Subcutaneous abdominal adipose tissue (tissue), 5 donors: ENCODE data around the gene CLIC5.

Experiments used
- H3K27ac ChIP-seq: one replicate; pipeline ENCODE4 v1.7.0; 2013; ENCODE audit warnings: low read depth, mild to moderate bottlenecking, inconsistent platforms, low read length, moderate library complexity
- H3K27me3 ChIP-seq, 5 donors: one replicate each; pipeline ENCODE4 v1.7.0; 2013; ENCODE audit warnings: low read length in 5 of 5, inconsistent platforms in 1 of 5; ENCODE audit not compliant: control insufficient read depth in 5 of 5, insufficient read depth in 4 of 5
- H3K36me3 ChIP-seq, 5 donors: one replicate each; pipeline ENCODE4 v1.7.0; 2013; ENCODE audit warnings: low read length in 5 of 5; ENCODE audit not compliant: control insufficient read depth in 5 of 5, insufficient read depth in 5 of 5
- H3K4me1 ChIP-seq, 5 donors: one replicate each; pipeline ENCODE4 v1.7.0; 2013; ENCODE audit warnings: low read length in 5 of 5, mild to moderate bottlenecking in 3 of 5, moderate library complexity in 1 of 5; ENCODE audit not compliant: control insufficient read depth in 5 of 5, insufficient read depth in 5 of 5
- H3K4me3 ChIP-seq, 5 donors: one replicate each; pipeline ENCODE4 v1.7.0; 2013; ENCODE audit warnings: low read length in 5 of 5, low read depth in 1 of 5
- H3K9ac ChIP-seq, 5 donors: one replicate each; pipeline ENCODE4 v1.7.0; 2013; ENCODE audit warnings: low read length in 5 of 5, mild to moderate bottlenecking in 4 of 5, moderate library complexity in 3 of 5
- H3K9me3 ChIP-seq, 5 donors: one replicate each; pipeline ENCODE4 v1.7.0; 2013; ENCODE audit warnings: low read length in 5 of 5; ENCODE audit not compliant: control insufficient read depth in 5 of 5
- donor health status: healthy.
- donor health status: healthy.
- donor health status: healthy.
- donor health status: healthy.
- donor health status: healthy.

CLIC5 gene

GRCh38 chr6:45959534-45960145, 56.0 kb downstream of the CLIC5 start:
- H3K4me3 ChIP-seq: no peak overlapping the region
- no peak overlapping the region for H3K9ac ChIP-seq
- peaks cover 0 to 28% (median 4%) of the 10 kb centered on the region in 5 donors for H3K4me1 ChIP-seq
- H3K27ac ChIP-seq: peak overlapping the region; percentile 48
- H3K36me3 ChIP-seq: peaks cover 0 to 4% (median 0%) of the 10 kb centered on the region in 5 donors
- H3K9me3 ChIP-seq: peaks cover 0 to 6% (median 5%) of the 10 kb centered on the region in 5 donors
- no peaks in the 10 kb centered on the region for H3K27me3 ChIP-seq

GRCh38 chr6:45956663-45957062, 59.0 kb downstream of the CLIC5 start:
- H3K4me3 ChIP-seq: no peak overlapping the region
- no peaks in the 10 kb centered on the region for H3K9me3 ChIP-seq
- H3K4me1 ChIP-seq: peaks cover 0 to 31% (median 4%) of the 10 kb centered on the region in 5 donors
- H3K27me3 ChIP-seq: no peaks in the 10 kb centered on the region
- H3K36me3 ChIP-seq: peaks cover 0 to 4% (median 0%) of the 10 kb centered on the region in 5 donors
- no peak overlapping the region for H3K27ac ChIP-seq
- H3K9ac ChIP-seq: no peak overlapping the region

GRCh38 chr6:45956176-45956575, 59.5 kb downstream of the CLIC5 start:
- Histone ChIP-seq H3K36me3 (peaks cover 0 to 4% (median 0%) of the 10 kb centered on the region in 5 donors), H3K27ac (no peak overlapping the region), H3K4me3 (no peak overlapping the region), H3K9ac (no peak overlapping the region), H3K4me1 (peaks cover 0 to 32% (median 4%) of the 10 kb centered on the region in 5 donors), H3K27me3 (no peaks in the 10 kb centered on the region), H3K9me3 (no peaks in the 10 kb centered on the region)

- Histone ChIP-seq H3K4me1 (peaks cover 0 to 29% (median 4%) of the 10 kb centered on the region in 5 donors), H3K27me3 (no peaks in the 10 kb centered on the region), H3K4me3 (no peak overlapping the region), H3K9me3 (no peaks in the 10 kb centered on the region), H3K36me3 (peaks cover 0 to 4% (median 0%) of the 10 kb centered on the region in 5 donors), H3K27ac (no peak overlapping the region), H3K9ac (no peak overlapping the region)
Measured at GRCh38 chr6:45955597-45955996, 60.1 kb downstream of the CLIC5 start.

- Histone ChIP-seq H3K4me1 (peaks cover 0 to 11% (median 0%) of the 10 kb centered on the region in 5 donors), H3K36me3 (peaks cover 0 to 4% (median 0%) of the 10 kb centered on the region in 5 donors), H3K27me3 (no peaks in the 10 kb centered on the region), H3K4me3 (no peak overlapping the region), H3K9me3 (no peaks in the 10 kb centered on the region), H3K27ac (no peak overlapping the region), H3K9ac (no peak overlapping the region)
Measured at GRCh38 chr6:45952546-45952945, 63.1 kb downstream of the CLIC5 start.

- H3K9me3 ChIP-seq: no peaks in the 10 kb centered on the region
- H3K27me3 ChIP-seq: no peaks in the 10 kb centered on the region
- no peak overlapping the region for H3K27ac ChIP-seq
- H3K4me3 ChIP-seq: no peak overlapping the region
- H3K4me1 ChIP-seq: peaks cover 0 to 11% (median 0%) of the 10 kb centered on the region in 5 donors
- peaks cover 0 to 7% (median 1%) of the 10 kb centered on the region in 5 donors for H3K36me3 ChIP-seq
- no peak overlapping the region for H3K9ac ChIP-seq
Measured at GRCh38 chr6:45952168-45952529, 63.5 kb downstream of the CLIC5 start.

- peaks cover 0 to 13% (median 0%) of the 10 kb centered on the region in 5 donors for H3K4me1 ChIP-seq
- peaks cover 0 to 11% (median 3%) of the 10 kb centered on the region in 5 donors for H3K36me3 ChIP-seq
- H3K27me3 ChIP-seq: no peaks in the 10 kb centered on the region
- H3K4me3 ChIP-seq: no peak overlapping the region
- no peak overlapping the region for H3K27ac ChIP-seq
- H3K9me3 ChIP-seq: no peaks in the 10 kb centered on the region
- H3K9ac ChIP-seq: no peak overlapping the region
Measured at GRCh38 chr6:45951321-45952167, 64.1 kb downstream of the CLIC5 start.

- H3K9ac ChIP-seq: no peak overlapping the region
- no peak overlapping the region for H3K27ac ChIP-seq
- no peaks in the 10 kb centered on the region for H3K27me3 ChIP-seq
- H3K9me3 ChIP-seq: no peaks in the 10 kb centered on the region
- peaks cover 0 to 32% (median 0%) of the 10 kb centered on the region in 5 donors for H3K4me1 ChIP-seq
- H3K36me3 ChIP-seq: peaks cover 0 to 7% (median 3%) of the 10 kb centered on the region in 5 donors
- H3K4me3 ChIP-seq: no peak overlapping the region
Measured at GRCh38 chr6:45949256-45949655, 66.4 kb downstream of the CLIC5 start.

- Histone ChIP-seq H3K27ac (no peak overlapping the region), H3K9ac (no peak overlapping the region), H3K4me3 (no peak overlapping the region), H3K27me3 (no peaks in the 10 kb centered on the region), H3K9me3 (no peaks in the 10 kb centered on the region), H3K36me3 (peaks cover 0 to 7% (median 2%) of the 10 kb centered on the region in 5 donors), H3K4me1 (peaks cover 0 to 40% (median 0%) of the 10 kb centered on the region in 5 donors)
Measured at GRCh38 chr6:45947807-45948206, 67.9 kb downstream of the CLIC5 start.

GRCh38 chr6:45946887-45947286, 68.8 kb downstream of the CLIC5 start:
- Histone ChIP-seq H3K4me1 (peaks cover 0 to 39% (median 0%) of the 10 kb centered on the region in 5 donors), H3K9me3 (no peaks in the 10 kb centered on the region), H3K27ac (no peak overlapping the region)

More at GRCh38 chr6:45946887-45947286, 68.8 kb downstream of the CLIC5 start:
- Histone ChIP-seq H3K4me3 (no peak overlapping the region), H3K9ac (no peak overlapping the region), H3K27me3 (no peaks in the 10 kb centered on the region), H3K36me3 (peaks cover 0 to 7% (median 2%) of the 10 kb centered on the region in 5 donors)
